H9 (cell line): Measurements from ENCODE around the gene ASTN1. TPM values are rescaled to one million over a fixed set of nuclear protein-coding genes. Genes with fewer than 3 reads are reported as not detected.

ENCODE experiments used
- DNase-seq: peaks from one replicate; pipeline ENCODE4 v3.0.0-alpha.2; 2017
- H2AFZ ChIP-seq: one replicate; pipeline ENCODE4 v1.6.1; 2013; ENCODE audit warnings: mild to moderate bottlenecking, low read length, control low read depth, moderate library complexity
- H2AK5ac ChIP-seq: 2 replicates; pipeline ENCODE4 v1.6.1; 2013; ENCODE audit warnings: low read length, control low read depth, mixed read lengths; ENCODE audit not compliant: insufficient read length
- H2BK120ac ChIP-seq: one replicate; pipeline ENCODE4 v1.6.1; 2013; ENCODE audit warnings: low read depth, mild to moderate bottlenecking, low read length, control low read depth, inconsistent platforms; ENCODE audit not compliant: poor library complexity, severe bottlenecking
- H2BK12ac ChIP-seq: 2 replicates; pipeline ENCODE4 v1.6.1; 2013; ENCODE audit warnings: low read length, control low read depth, mixed read lengths, low read depth; ENCODE audit not compliant: insufficient read length
- H2BK15ac ChIP-seq: 2 replicates; pipeline ENCODE4 v1.6.1; 2013; ENCODE audit warnings: low read depth, low read length, control low read depth
- H2BK20ac ChIP-seq: one replicate; pipeline ENCODE4 v1.6.1; 2013; ENCODE audit warnings: low read depth, mild to moderate bottlenecking, low read length, control low read depth, inconsistent platforms; ENCODE audit not compliant: poor library complexity, severe bottlenecking
- H2BK5ac ChIP-seq: 2 replicates; pipeline ENCODE4 v1.6.1; 2013; ENCODE audit warnings: low read length, control low read depth, mixed read lengths; ENCODE audit not compliant: insufficient read length
- H3K14ac ChIP-seq: 2 replicates; pipeline ENCODE4 v1.6.1; 2013; ENCODE audit warnings: low read length, control low read depth; ENCODE audit not compliant: insufficient read depth
- H3K18ac ChIP-seq: 2 replicates; pipeline ENCODE4 v1.6.1; 2013; ENCODE audit warnings: low read depth, mild to moderate bottlenecking, mixed read lengths, low read length, control low read depth; ENCODE audit not compliant: insufficient read length
- H3K23ac ChIP-seq: 2 replicates; pipeline ENCODE4 v1.6.1; 2013; ENCODE audit warnings: low read length, control low read depth, mixed read lengths, low read depth; ENCODE audit not compliant: insufficient read length
- H3K23me2 ChIP-seq: 2 replicates; pipeline ENCODE4 v1.6.1; 2013; ENCODE audit warnings: low read depth, mild to moderate bottlenecking, mixed read lengths, low read length, control low read depth; ENCODE audit not compliant: insufficient read length, poor library complexity, severe bottlenecking
- H3K27ac ChIP-seq: 2 replicates; pipeline ENCODE4 v1.5.1; 2013; ENCODE audit warnings: low read length, control low read depth, mixed read lengths, low read depth; ENCODE audit not compliant: insufficient read length
- H3K27me3 ChIP-seq: 2 replicates; pipeline ENCODE4 v1.6.1; 2013; ENCODE audit warnings: low read length, control low read depth, inconsistent platforms; ENCODE audit not compliant: insufficient read depth
- H3K4ac ChIP-seq: 2 replicates; pipeline ENCODE4 v1.6.1; 2013; ENCODE audit warnings: low read depth, mild to moderate bottlenecking, control low read depth, inconsistent platforms, low read length, moderate library complexity
- H3K4me1 ChIP-seq: 2 replicates; pipeline ENCODE4 v1.6.1; 2013; ENCODE audit warnings: low read length, control low read depth, inconsistent platforms; ENCODE audit not compliant: insufficient read depth
- H3K4me2 ChIP-seq: 2 replicates; pipeline ENCODE4 v1.6.1; 2013; ENCODE audit warnings: low read length, control low read depth, mixed read lengths; ENCODE audit not compliant: insufficient read length, insufficient read depth
- H3K56ac ChIP-seq: 2 replicates; pipeline ENCODE4 v1.6.1; 2013; ENCODE audit warnings: low read depth, mild to moderate bottlenecking, mixed read lengths, low read length, control low read depth; ENCODE audit not compliant: insufficient read length
- H3K79me1 ChIP-seq: 2 replicates; pipeline ENCODE4 v1.6.1; 2013; ENCODE audit warnings: low read depth, mild to moderate bottlenecking, moderate library complexity, low read length, control low read depth, inconsistent platforms; ENCODE audit not compliant: insufficient read depth, poor library complexity, severe bottlenecking
- H3K79me2 ChIP-seq: 2 replicates; pipeline ENCODE4 v1.6.1; 2013; ENCODE audit warnings: low read length, control low read depth, inconsistent platforms; ENCODE audit not compliant: insufficient read depth
- H3K9ac ChIP-seq: 2 replicates; pipeline ENCODE4 v1.6.1; 2013; ENCODE audit warnings: low read length, control low read depth, mixed read lengths; ENCODE audit not compliant: insufficient read length; ENCODE audit errors: extremely low read depth
- H3K9me3 ChIP-seq: one replicate; pipeline ENCODE4 v1.6.1; 2013; ENCODE audit warnings: low read depth, low read length, inconsistent platforms; ENCODE audit not compliant: control insufficient read depth
- H3T11ph ChIP-seq: one replicate; pipeline ENCODE4 v1.6.1; 2013; ENCODE audit warnings: mild to moderate bottlenecking, low read length, control low read depth, inconsistent platforms
- H4K20me1 ChIP-seq: one replicate; pipeline ENCODE4 v1.6.1; 2013; ENCODE audit not compliant: control insufficient read depth, insufficient read length, insufficient read depth
- H4K5ac ChIP-seq: 2 replicates; pipeline ENCODE4 v1.6.1; 2013; ENCODE audit warnings: low read depth, mild to moderate bottlenecking, mixed read lengths, low read length, control low read depth; ENCODE audit not compliant: insufficient read length
- H4K8ac ChIP-seq: replicated peaks from 2 replicates; pipeline ENCODE4 v1.6.1; 2013; ENCODE audit warnings: low read length, control low read depth, mixed read lengths, low read depth; ENCODE audit not compliant: insufficient read length
- H4K91ac ChIP-seq: 2 replicates; pipeline ENCODE4 v1.6.1; 2013; ENCODE audit warnings: low read depth, mild to moderate bottlenecking, moderate library complexity, mixed read lengths, low read length, control low read depth; ENCODE audit not compliant: insufficient read length
- H3K27ac Mint-ChIP-seq, 3 experiments: 2 replicates in 2 of 3; 3 replicates in 1 of 3; pipeline ENCODE4 v1.8.0; 2020 to 2021; ENCODE audit warnings: mixed read lengths in 3 of 3, mild to moderate bottlenecking in 1 of 3, moderate library complexity in 1 of 3
- H3K27me3 Mint-ChIP-seq: 2 replicates; pipeline ENCODE4 v1.8.0; 2021; ENCODE audit warnings: low read depth, mild to moderate bottlenecking, moderate library complexity, mixed read lengths
- H3K36me3 Mint-ChIP-seq, 3 experiments: 2 replicates in 2 of 3; 3 replicates in 1 of 3; pipeline ENCODE4 v1.8.0; 2020 to 2021; ENCODE audit warnings: low read depth in 3 of 3, mixed read lengths in 3 of 3; ENCODE audit not compliant: insufficient read depth in 1 of 3
- H3K4me1 Mint-ChIP-seq, 2 experiments: 2 replicates each; pipeline ENCODE4 v1.8.0; 2020; ENCODE audit warnings: mixed read lengths in 2 of 2
- H3K4me3 Mint-ChIP-seq, 2 experiments: 2 replicates in 1 of 2; 3 replicates in 1 of 2; pipeline ENCODE4 v1.8.0; 2020 to 2021; ENCODE audit warnings: mild to moderate bottlenecking in 2 of 2, mixed read lengths in 2 of 2, moderate library complexity in 1 of 2
- H3K9me3 Mint-ChIP-seq, 2 experiments: 2 replicates in 1 of 2; 3 replicates in 1 of 2; pipeline ENCODE4 v1.8.0; 2020; ENCODE audit warnings: mild to moderate bottlenecking in 2 of 2, mixed read lengths in 2 of 2, moderate library complexity in 1 of 2
- CTCF ChIP-seq: fragments of 200-600 bp; sonication (generic); conservative IDR thresholded peaks from 3 replicates; pipeline ENCODE4 v1.8.0; 2021; ENCODE audit warnings: antibody characterized with exemption, mild to moderate bottlenecking
- total RNA-seq: library from RNA; stranded (reverse); gene quantifications from 2 replicates; pipeline ENCODE4 v1.2.1, GENCODE V29; 2021

ASTN1 gene
- total RNA-seq, 1 experiment from 2014 or later = 0.98 TPM

DNA sequence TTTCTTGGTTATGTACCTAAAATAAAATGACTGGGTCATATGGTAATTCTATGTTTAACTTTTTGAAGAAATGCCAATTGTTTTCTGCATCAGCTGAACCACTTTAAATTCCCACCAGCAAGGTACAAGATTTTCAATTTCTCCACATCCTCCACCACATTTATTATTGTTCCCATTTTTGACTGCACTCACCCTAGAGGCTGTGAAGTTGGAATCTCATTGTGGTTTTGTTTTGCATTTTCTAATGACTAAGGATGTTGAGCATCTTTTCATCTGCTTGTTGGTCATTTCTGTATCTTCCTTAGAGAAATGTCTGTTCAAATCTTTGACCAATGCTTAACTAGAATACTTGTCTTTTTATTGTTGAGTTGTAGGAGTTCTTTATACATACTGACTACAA lies 72.5 kb downstream of the ASTN1 start:
- Histone ChIP-seq H2BK20ac (no peak overlapping the region), H4K8ac (no peak overlapping the region), H3K9ac (no peak overlapping the region), H2AFZ (no peak overlapping the region), H3K4me2 (no peak overlapping the region), H4K20me1 (no peaks in the 10 kb centered on the region), H3K4ac (no peak overlapping the region), H3K4me1 (no peaks in the 10 kb centered on the region; the same call in 1 of the 2 replicates), H3K27ac (no peak overlapping the region), H3K27me3 (no peaks in the 10 kb centered on the region), H3K14ac (no peak overlapping the region), H4K91ac (no peak overlapping the region), H2BK5ac (no peak overlapping the region), H3T11ph (no peak overlapping the region), H3K23me2 (no peaks in the 10 kb centered on the region), H3K56ac (no peak overlapping the region), H4K5ac (no peak overlapping the region), H3K18ac (no peak overlapping the region), H2BK12ac (no peak overlapping the region), H3K79me1 (no peaks in the 10 kb centered on the region), H2AK5ac (no peak overlapping the region), H3K23ac (no peak overlapping the region), H2BK120ac (no peak overlapping the region), H2BK15ac (no peak overlapping the region), H3K79me2 (no peaks in the 10 kb centered on the region), H3K9me3 (no peaks in the 10 kb centered on the region)
- peaks cover 2% of the 10 kb centered on the region; the same call in 1 of the 2 replicates for H3K27me3 Mint-ChIP-seq
- peaks cover 0 to 4% (median 0%) of the 10 kb centered on the region in 3 experiments; a peak in 2 of 7 replicates for H3K36me3 Mint-ChIP-seq
- H3K9me3 Mint-ChIP-seq = no peaks in the 10 kb centered on the region; a peak in 1 of 5 replicates
- peaks cover 0 to 11% of the 10 kb centered on the region in 2 experiments; a peak in 2 of 4 replicates for H3K4me1 Mint-ChIP-seq
- DNase-seq = no peak
- no peak for TF ChIP-seq CTCF
- H3K4me3 Mint-ChIP-seq = no peak overlapping the region
- no peak overlapping the region for H3K27ac Mint-ChIP-seq
